ENCODE data around the gene SCARB2. TPM values are rescaled to one million over a fixed set of nuclear protein-coding genes. Genes with fewer than 3 reads are reported as not detected.

Gene SCARB2
- total RNA-seq = 124 and 510 TPM in 2 replicates

GRCh38 chr4:76213415-76214176, at the start of gene SCARB2:
Gene SCARB2, minus strand, starts transcription at chr4:76213824. Its CDS starts 281 bp downstream, at chr4:76213543.

DNA sequence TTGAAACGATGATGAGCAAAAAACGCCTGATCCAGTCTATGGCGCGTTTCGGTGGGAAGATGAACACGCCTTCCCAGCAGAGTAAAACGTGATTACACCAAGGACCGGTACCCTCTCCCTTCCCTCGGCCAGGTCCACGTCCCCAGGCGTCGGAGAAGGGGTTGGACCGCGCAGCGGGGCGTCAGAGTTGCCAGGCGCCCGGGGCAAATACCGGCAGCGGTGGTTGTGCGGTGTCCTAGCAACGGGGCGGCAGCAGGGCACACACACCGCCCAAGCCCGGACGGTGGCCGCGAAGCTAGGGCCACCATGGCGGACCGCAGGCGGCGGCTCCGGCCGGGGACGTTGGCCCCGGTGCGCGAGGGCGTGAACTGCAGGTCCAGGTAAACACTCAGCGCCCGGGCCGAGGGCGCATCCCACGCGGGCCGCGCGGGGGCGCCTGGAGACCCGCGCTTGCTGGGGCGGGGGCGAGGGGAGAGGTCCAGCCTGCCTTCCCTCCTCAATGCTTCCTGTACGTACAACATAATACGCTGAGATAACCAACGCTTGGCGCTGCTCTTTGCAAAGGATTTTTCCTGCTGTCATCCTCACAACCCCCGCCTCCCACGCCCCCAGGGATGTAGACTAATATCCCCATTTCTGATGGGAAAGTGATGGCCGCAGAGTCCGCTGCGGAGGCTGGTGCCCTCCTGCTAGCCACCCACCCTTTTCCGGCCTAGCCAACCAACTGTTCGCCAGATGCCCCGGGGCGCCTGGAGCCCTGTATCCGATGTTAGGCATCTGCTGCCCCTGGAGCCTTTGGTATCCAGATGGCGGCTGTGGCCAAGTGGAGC, 38.0 kb upstream of the SCARB2 start, which contains the start of gene FAM47E:
TSS of gene FAM47E (plus strand) at position 281 of the 830 bp plus-strand sequence. CDS start at position 307, 26 bp downstream.

DNA sequence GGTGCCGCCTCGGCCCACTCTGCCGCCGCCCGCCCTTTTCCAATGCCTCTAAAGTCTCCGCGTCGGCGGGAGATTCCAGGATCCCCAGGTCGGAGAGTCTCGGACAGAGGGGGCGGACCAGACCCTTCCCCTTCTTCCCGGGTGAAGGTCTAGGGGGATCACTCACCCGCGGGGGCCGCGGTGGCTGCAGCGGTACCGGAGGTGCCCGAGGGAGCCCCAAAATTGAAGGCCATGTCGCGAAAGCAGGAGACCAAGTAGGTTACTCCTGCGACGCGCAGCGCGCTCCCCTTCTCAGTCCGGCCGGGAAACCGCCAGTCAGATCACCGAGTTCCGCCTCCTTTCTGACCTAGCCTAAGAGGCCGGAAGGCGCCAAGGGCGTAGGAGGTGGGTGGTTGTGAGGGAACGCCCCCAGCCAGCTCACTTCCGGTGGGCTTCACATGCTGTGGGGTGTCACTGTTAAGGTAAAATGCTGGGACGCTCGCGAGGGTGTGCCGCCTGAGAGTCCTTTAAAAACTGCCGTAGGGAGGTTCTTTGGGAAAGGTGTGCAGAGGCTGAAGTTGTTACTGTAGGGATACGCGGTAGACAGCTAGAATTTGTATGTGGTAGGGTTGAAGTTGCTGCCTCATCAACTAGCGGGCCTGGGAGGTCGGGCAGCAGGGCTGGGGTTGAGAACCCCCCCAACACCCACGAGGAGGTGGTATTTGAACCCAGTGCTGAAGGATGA, 65.3 kb downstream of the SCARB2 start, which contains the start of gene NUP54:
TSS of gene NUP54 (minus strand) at position 256 of the 724 bp plus-strand sequence. CDS start at position 233, 23 bp downstream.

Other genes with a start within 250 kb of the SCARB2 start
- 48.5 and 64.3 TPM in 2 replicates for gene SDAD1, start 222.9 kb downstream of the SCARB2 start, total RNA-seq
- gene CXCL9, start 206.3 kb downstream of the SCARB2 start, total RNA-seq = not detected in 2 replicates
- gene CXCL10, start 190.3 kb downstream of the SCARB2 start, total RNA-seq = 0.34 and 3.1 TPM in 2 replicates
- gene CXCL11, start 177.8 kb downstream of the SCARB2 start, total RNA-seq = 0.68 and 0.71 TPM in 2 replicates
- not detected in 2 replicates for gene ART3, start 139.1 kb downstream of the SCARB2 start, total RNA-seq
- gene NUP54, start 65.4 kb downstream of the SCARB2 start, total RNA-seq = 50.6 and 57.7 TPM in 2 replicates
- 0.34 and 2.1 TPM in 2 replicates for gene FAM47E, start 37.9 kb upstream of the SCARB2 start, total RNA-seq
- gene STBD1, start 92.9 kb upstream of the SCARB2 start, total RNA-seq = 8.9 and 14.0 TPM in 2 replicates
- 0.34 and 0.43 TPM in 2 replicates for gene CCDC158, start 207.3 kb upstream of the SCARB2 start, total RNA-seq
- 12.3 and 22.1 TPM in 2 replicates for gene SHROOM3, start 221.4 kb upstream of the SCARB2 start, total RNA-seq

Data from nasal cavity respiratory epithelium epithelial cell of viscerocranial mucosa (primary cell).